ENCODE results near the gene VRK3. TPM values are rescaled to one million over a fixed set of nuclear protein-coding genes. Genes with fewer than 3 reads are reported as not detected.

Gene VRK3
- total and polyA plus RNA-seq, 4 donors, result 16.2 to 23.6 (median 20.3) TPM

DNA sequence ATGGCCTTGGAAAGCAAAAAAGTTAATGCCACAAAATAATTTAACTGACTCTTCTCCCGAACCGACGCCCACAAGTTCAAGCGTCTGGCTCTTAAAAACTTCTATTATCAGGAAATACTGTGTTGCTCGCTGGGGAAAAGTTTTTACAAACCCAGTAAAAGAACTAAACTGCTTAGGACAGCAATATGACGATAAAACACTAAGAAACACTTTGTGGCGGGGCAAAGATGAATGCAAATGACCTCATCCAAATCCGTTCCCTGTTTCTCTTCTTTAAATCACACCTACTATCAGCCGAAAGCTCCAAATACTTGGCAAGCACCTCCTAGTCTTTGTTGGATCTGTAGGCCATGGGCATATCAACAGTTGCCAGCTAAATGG lies 69.1 kb downstream of the VRK3 start:
- TF ChIP-seq ZBTB33 (IDR thresholded peaks at IDR 0.05) (no peak), HNF4A (conservative IDR thresholded peaks at IDR 0.05) (no peak), RXRA (IDR thresholded peaks at IDR 0.05) (no peak), YY1 (IDR thresholded peaks at IDR 0.05) (no peak), GABPA (IDR thresholded peaks at IDR 0.05 in 1 of 2, conservative IDR thresholded peaks at IDR 0.05 in 1 of 2) (no peak)
- TF ChIP-seq, protein P1, sequence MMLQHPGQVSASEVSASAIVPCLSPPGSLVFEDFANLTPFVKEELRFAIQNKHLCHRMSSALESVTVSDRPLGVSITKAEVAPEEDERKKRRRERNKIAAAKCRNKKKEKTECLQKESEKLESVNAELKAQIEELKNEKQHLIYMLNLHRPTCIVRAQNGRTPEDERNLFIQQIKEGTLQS (IDR thresholded peaks at IDR 0.05), result no peak
- TF ChIP-seq, protein P2, sequence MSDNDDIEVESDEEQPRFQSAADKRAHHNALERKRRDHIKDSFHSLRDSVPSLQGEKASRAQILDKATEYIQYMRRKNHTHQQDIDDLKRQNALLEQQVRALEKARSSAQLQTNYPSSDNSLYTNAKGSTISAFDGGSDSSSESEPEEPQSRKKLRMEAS (IDR thresholded peaks at IDR 0.05), result no peak
- TF ChIP-seq, protein P3, sequence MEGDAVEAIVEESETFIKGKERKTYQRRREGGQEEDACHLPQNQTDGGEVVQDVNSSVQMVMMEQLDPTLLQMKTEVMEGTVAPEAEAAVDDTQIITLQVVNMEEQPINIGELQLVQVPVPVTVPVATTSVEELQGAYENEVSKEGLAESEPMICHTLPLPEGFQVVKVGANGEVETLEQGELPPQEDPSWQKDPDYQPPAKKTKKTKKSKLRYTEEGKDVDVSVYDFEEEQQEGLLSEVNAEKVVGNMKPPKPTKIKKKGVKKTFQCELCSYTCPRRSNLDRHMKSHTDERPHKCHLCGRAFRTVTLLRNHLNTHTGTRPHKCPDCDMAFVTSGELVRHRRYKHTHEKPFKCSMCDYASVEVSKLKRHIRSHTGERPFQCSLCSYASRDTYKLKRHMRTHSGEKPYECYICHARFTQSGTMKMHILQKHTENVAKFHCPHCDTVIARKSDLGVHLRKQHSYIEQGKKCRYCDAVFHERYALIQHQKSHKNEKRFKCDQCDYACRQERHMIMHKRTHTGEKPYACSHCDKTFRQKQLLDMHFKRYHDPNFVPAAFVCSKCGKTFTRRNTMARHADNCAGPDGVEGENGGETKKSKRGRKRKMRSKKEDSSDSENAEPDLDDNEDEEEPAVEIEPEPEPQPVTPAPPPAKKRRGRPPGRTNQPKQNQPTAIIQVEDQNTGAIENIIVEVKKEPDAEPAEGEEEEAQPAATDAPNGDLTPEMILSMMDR (IDR thresholded peaks at IDR 0.05; ENCODE audit: low read depth, low read length, missing input control), result no peak
- 68% methylated on average over 9 of the region's 9 CpGs for WGBS
- Histone ChIP-seq H3K4me3 (ENCODE audit: low read depth in 1 of 3, low read length in 3 of 3) (no peak overlapping the region), H3K9ac (ENCODE audit: low read depth in 1 of 2, low read length in 2 of 2) (no peak overlapping the region), H3K27ac (ENCODE audit: low read depth in 1 of 2, low read length in 2 of 2) (no peak overlapping the region), H3K4me1 (ENCODE audit: control insufficient read depth in 4 of 4, insufficient read depth in 4 of 4, low read length in 3 of 4) (peaks cover 0 to 18% (median 18%) of the 10 kb centered on the region in 4 donors), H3K36me3 (ENCODE audit: control insufficient read depth in 4 of 4, insufficient read depth in 3 of 4, low read depth in 1 of 4, low read length in 3 of 4) (no peaks in the 10 kb centered on the region), H3K9me3 (ENCODE audit: control insufficient read depth in 4 of 4, low read length in 3 of 4) (no peaks in the 10 kb centered on the region), H3K27me3 (ENCODE audit: control insufficient read depth in 4 of 4, insufficient read depth in 4 of 4, low read length in 3 of 4) (no peaks in the 10 kb centered on the region)
- no peak for DNase-seq (ENCODE audit: low spot score)

GRCh38 chr19:49954933-49955332 lies 70.2 kb downstream of the VRK3 start:
- no peak for DNase-seq (ENCODE audit: low spot score)
- 66% methylated on average over 11 of the region's 11 CpGs for WGBS
- H3K4me3 ChIP-seq (ENCODE audit: low read depth in 1 of 3, low read length in 3 of 3), result no peak overlapping the region

More at GRCh38 chr19:49954933-49955332, 70.2 kb downstream of the VRK3 start:
- no peaks in the 10 kb centered on the region for H3K9me3 ChIP-seq (ENCODE audit: control insufficient read depth in 4 of 4, low read length in 3 of 4)
- peaks cover 0 to 18% (median 18%) of the 10 kb centered on the region in 4 donors for H3K4me1 ChIP-seq (ENCODE audit: control insufficient read depth in 4 of 4, insufficient read depth in 4 of 4, low read length in 3 of 4)
- TF ChIP-seq EGR1 (IDR thresholded peaks at IDR 0.05; ENCODE audit: low read depth in 2 of 2) (no peak), YY1 (IDR thresholded peaks at IDR 0.05) (no peak), SP1 (IDR thresholded peaks at IDR 0.05) (no peak), FOXA2 (IDR thresholded peaks at IDR 0.05) (no peak), RXRA (IDR thresholded peaks at IDR 0.05) (no peak), HNF4A (conservative IDR thresholded peaks at IDR 0.05) (no peak), REST (IDR thresholded peaks at IDR 0.05) (no peak), HNF4G (IDR thresholded peaks at IDR 0.05) (no peak), TAF1 (conservative IDR thresholded peaks at IDR 0.05) (no peak), GABPA (IDR thresholded peaks at IDR 0.05 in 1 of 2, conservative IDR thresholded peaks at IDR 0.05 in 1 of 2) (no peak), RAD21 (IDR thresholded peaks at IDR 0.05) (no peak), ZBTB33 (IDR thresholded peaks at IDR 0.05) (no peak), JUND (IDR thresholded peaks at IDR 0.05) (no peak), NR2F2 (IDR thresholded peaks at IDR 0.05) (no peak), FOXA1 (IDR thresholded peaks at IDR 0.05) (no peak)
- TF ChIP-seq, protein P3 (IDR thresholded peaks at IDR 0.05; ENCODE audit: low read depth, low read length, missing input control), result no peak
- TF ChIP-seq, protein P2 (IDR thresholded peaks at IDR 0.05), result no peak
- TF ChIP-seq, protein P1 (IDR thresholded peaks at IDR 0.05), result no peak
- no peak overlapping the region for H3K27ac ChIP-seq (ENCODE audit: low read depth in 1 of 2, low read length in 2 of 2)
- no peak overlapping the region for H3K9ac ChIP-seq (ENCODE audit: low read depth in 1 of 2, low read length in 2 of 2)
- no peaks in the 10 kb centered on the region for H3K36me3 ChIP-seq (ENCODE audit: control insufficient read depth in 4 of 4, insufficient read depth in 3 of 4, low read depth in 1 of 4, low read length in 3 of 4)
- H3K27me3 ChIP-seq (ENCODE audit: control insufficient read depth in 4 of 4, insufficient read depth in 4 of 4, low read length in 3 of 4), result no peaks in the 10 kb centered on the region

All from liver (tissue), 9 donors.